HG03025 (cell line): ENCODE data around the gene ALDH5A1.

ENCODE experiments used
- ATAC-seq: cut with Tn5 transposase; IDR thresholded peaks from one replicate; pipeline ENCODE4 v1.9.1; 2021; ENCODE audit warnings: mild to moderate bottlenecking, moderate library complexity; ENCODE audit not compliant: unreplicated experiment, low FRiP score

Gene ALDH5A1

DNA sequence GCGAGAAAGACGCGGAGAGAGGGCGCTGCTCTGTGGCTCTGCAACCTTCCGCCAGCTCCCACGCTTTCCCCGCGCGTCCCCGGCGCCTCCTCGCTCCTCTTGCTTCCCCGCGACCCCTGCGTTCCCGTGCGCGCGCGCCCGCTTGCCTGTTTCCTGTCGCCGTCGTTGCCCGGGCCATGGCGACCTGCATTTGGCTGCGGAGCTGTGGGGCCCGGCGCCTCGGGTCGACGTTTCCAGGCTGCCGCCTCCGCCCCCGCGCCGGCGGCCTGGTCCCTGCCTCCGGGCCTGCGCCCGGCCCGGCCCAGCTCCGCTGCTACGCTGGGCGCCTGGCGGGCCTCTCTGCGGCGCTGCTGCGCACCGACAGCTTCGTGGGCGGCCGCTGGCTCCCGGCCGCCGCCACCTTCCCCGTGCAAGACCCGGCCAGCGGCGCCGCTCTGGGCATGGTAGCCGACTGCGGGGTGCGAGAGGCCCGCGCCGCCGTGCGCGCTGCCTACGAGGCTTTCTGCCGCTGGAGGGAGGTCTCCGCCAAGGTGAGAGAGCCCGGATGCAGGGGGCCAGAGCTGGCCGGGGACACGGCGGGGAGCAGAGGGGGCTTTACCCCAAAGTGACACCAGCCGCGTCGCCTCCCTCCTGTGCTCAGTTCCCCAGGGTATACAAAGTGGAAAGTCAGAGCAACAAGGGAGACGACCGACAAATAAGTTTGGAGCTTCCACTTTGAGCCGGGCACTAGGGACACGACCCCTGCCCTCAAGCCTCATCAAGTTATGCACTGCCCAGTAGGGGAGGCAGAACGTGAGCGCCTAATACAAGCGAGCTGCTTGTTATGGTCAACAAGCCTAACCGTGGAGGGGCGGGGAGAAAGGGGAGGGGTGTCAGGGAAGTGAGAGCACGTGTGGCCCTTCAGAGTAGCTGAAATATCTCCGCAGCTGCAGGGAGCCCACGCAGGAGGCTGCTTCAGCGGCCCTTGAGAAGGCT is at the start of gene ALDH5A1:
ALDH5A1 (plus strand) TSS at position 149 of the 975 bp plus-strand sequence; CDS start at position 177, 28 bp downstream.
- ATAC-seq: peak; percentile 65

GRCh38 chr6:24445704-24446103 is 49.1 kb upstream of the ALDH5A1 start:
- no peak for ATAC-seq

DNA sequence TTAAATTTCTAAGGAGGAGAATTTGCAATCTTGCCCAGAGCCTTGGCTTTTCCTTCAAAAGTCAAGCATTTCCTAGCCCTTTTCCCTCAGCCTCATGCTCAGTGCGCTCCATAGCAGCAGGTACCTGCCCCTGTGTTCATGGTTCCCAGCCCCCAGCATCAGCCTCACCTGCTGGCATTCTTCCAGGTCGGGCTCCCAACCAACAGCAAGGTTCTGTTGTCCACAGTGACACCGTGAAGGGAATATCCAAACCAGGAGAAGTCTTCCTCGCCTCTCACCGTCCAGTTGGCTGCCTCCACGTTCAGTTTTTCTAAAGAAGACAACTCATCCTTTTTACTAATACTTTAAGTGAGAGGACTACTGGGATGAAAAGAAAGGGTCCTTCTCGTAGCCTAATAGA is 48.1 kb upstream of the ALDH5A1 start:
- no peak for ATAC-seq

- ATAC-seq: no peak
Observed at GRCh38 chr6:24448396-24448795, 46.4 kb upstream of the ALDH5A1 start.

- ATAC-seq: no peak
Observed at GRCh38 chr6:24448828-24449525, 45.8 kb upstream of the ALDH5A1 start.

DNA sequence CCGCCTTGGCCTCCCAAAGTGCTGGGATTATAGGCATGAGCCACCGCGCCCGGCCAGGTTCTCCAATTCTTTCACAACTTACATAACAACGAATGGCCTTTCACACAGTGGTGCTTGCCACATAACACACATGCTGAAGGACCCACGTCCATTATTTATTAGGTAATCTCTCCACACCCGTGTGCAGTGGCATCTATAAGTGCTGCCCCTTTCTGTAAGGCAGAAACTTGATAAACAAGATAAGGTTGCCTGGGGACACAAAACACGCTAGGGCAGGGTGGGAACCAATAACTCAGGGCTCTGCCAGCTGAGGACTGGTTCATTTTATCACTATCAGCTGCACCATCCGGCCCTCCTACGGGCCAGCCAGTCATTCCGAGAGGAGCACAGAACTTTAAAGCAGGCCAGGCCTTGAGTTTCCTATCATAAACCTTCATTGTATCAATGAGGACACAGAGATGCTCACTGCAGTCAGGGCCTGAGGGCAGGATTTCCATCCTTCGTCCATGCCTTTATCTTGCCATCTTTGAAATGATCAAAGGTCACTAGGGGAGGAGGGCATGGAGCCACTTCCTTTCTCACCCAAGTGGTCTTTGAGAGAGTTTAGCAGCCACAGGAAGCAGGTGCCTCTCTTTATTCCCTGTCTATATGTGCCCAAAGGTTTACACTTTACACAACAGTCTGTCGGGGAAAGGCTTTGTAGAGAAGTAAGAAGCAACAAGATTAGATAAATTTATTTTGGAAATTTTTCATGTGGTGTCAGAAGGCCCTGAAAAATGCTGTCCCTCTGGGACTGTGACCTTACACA is 43.0 kb upstream of the ALDH5A1 start:
- no peak for ATAC-seq

GRCh38 chr6:24453921-24454320 is 40.8 kb upstream of the ALDH5A1 start:
- ATAC-seq: no peak

DNA sequence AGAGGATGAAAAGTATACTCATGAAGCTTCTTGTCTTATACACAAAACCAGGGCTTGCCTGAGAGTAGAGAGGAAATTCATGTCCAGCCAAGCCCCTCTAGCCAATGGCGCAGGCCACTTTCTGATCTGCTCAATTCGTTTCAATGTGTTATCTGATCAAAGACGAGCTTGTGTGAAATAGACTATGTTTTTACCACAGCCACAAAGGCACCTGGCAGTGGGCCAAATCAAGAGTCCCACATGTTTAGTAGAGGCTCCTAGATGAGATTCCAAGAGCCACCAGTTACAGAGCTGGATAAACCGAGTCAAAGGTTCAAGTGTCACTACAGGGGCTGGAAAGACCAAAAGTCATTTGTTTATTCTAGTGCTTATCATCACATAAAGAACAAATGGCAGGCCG is 40.3 kb upstream of the ALDH5A1 start:
- ATAC-seq: no peak

DNA sequence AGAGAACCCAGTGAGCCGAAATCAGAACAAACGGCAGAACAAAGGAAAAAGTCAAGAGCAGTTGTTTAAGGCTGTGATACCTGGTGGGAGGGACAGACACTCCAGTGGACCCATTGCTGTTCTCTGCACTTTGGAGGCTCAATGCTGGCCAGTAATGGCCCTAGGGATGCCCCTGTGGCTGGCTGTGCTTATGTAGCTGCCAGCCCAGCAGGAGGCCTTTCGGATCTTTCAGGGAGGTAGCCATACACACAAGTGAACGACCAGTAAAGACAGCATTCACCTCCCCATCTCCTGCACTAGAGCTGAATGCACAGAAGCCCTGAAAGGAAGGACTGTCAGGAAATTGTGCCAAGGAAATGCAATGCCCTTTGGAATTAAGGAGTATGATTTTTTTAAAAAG is 39.7 kb upstream of the ALDH5A1 start:
- no peak for ATAC-seq

DNA sequence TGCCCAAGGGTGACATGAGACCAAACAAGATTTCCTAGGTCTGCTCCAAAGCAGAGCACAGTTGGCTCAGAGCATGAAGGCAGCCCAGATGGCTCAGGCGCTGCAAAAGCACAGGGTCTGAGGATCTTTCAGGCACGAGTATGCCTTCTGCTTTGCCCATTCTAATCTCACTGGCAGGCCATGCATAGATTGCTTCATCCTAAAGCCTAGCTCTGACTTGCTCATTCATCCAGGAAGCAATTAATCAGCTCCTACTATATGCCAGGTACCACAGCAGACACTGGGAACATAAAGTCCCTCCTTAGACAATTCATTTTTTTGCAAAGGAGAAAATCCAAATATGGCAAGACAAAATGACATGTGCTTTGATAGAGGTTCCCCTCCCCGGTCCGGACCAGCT is 36.6 kb upstream of the ALDH5A1 start:
- no peak for ATAC-seq

GRCh38 chr6:24458941-24459340 is 35.8 kb upstream of the ALDH5A1 start:
- ATAC-seq: no peak

GRCh38 chr6:24460966-24461365 is 33.8 kb upstream of the ALDH5A1 start:
- no peak for ATAC-seq

DNA sequence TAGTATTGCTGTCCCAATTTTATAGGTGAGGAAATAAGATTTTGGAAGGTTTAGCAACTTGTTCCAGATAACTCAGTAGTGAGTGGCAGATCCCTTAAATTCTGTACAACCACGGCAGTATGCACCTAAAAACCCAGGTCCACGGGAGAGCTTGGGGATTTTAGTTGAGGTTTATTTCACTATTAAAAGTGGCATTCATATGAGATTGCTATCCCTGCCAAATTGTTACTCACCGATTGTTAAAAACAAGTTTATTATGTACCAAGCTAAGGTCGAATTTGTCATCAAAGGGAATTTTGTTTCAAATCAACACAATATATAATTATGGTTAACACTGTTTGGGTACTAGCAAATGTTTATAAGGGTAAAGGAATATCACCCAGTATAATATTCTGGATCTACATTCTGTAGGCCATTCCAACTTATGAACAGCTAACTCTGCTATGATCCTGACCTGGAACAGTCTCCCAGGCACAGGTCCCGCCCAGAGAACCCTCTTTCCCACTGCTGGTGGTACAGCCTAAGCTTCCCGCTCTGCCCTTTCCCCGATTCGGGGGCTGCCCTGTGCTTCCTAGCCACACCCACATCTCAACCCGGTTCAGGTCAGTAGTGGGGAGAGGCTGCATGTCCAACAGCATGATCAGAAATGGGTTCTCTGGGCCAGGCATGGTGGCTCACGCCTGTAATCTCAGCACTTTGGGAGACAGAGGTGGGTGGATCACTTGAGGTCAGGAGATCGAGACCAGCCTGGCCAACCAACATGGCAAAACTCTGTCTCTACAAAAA is 30.3 kb upstream of the ALDH5A1 start:
- no peak for ATAC-seq

GRCh38 chr6:24469811-24470210 is 25.0 kb upstream of the ALDH5A1 start:
- no peak for ATAC-seq

DNA sequence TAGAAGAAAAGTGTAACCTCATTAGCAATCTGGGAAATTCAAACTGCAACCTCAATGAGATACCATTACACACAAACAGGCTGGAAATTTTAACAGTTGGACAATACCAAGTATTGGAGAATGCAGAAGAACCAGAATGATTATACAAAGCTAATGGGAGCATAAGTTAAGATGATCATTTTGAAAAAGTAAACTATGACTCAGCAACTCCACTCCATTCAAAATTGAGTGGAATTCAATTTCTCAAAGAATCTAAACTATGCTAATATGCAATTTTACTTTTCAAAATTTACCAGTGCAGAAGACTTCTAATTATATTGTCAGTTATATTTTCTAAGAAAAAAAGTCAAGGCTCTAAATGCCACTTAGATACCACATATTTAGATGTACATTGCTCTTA is 22.6 kb upstream of the ALDH5A1 start:
- no peak for ATAC-seq

DNA sequence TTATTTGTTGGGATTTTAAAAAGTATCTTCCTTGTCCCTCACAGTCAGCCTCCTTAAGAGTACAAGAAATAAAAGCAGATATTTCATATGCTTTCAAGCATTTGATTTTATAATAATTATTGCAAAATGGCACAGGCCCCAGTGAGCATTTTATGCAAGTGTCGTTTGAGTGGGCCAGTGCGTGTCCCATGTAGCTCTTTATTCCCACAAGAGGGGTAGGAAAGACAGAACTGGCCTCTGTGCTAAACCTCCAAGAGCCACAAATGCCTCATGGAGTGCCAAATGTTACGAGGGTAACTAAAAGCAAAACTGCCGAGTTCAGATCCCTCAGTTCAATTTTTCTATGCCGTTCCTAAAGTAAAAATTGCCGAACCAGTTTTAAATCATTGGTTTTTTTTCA is 18.1 kb upstream of the ALDH5A1 start:
- no peak for ATAC-seq

DNA sequence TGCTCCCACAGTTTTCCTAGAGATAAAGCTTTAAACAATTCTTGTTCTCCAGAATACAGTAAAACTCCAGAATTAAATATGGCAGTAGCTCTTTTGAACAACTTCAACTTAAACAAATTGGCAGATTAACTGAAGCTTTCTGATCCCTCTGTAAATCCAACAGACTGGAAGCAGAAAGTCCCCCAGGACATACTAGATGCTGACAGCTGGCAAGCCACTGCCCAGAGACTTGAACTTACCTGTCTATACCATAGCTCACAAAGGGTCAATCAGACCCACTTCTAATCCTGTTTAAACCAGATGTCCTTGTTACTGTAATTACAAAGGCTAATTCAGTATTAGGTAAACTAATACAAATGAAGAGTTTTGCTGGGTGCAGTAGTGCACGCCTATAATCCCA is 17.7 kb upstream of the ALDH5A1 start:
- ATAC-seq: no peak

GRCh38 chr6:24478903-24479302 is 15.9 kb upstream of the ALDH5A1 start:
- no peak for ATAC-seq

DNA sequence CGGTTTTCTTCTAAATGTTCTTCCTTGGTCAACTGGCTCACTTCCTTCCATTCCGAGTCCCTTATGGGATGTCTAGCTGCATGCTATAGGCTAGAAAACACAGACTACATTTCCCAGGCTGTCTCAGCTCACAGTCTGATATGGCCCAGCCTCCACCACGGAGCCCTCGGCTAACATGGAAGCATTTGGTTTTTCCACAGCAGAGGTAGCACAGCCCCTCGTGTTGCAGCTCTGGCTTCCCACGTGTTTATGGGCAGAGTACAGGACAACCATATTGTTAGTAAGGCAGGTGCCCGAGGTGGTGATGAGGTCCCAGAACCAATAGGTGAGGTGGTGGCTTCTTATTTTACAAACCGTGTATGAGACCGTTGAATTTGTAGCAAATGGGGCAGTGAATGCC is 14.1 kb upstream of the ALDH5A1 start:
- no peak for ATAC-seq

GRCh38 chr6:24481449-24481848 is 13.3 kb upstream of the ALDH5A1 start:
- ATAC-seq: no peak
